WTC11 (cell line): ENCODE results near the gene PAN3. TPM values are rescaled to one million over a fixed set of nuclear protein-coding genes. Genes with fewer than 3 reads are reported as not detected.

ENCODE experiments used
- ATAC-seq: fragments of 200-7000 bp; cut with Tn5 transposase; 2 replicates; pipeline ENCODE4 v1.10.0; 2021; ENCODE audit warnings: mild to moderate bottlenecking, moderate library complexity
- CTCF ChIA-PET: fragments of 300-600 bp; sonication (Branson Sonifier 250); formaldehyde crosslinking; loops from one replicate; lab custom pipeline; 2021; ENCODE audit warnings: antibody characterized with exemption; lab: Charles Lee
- POLR2A ChIA-PET: fragments of 350-600 bp; sonication (Branson Sonifier 250); formaldehyde crosslinking; loops from one replicate; lab custom pipeline; 2021; ENCODE audit warnings: antibody characterized with exemption; lab: Charles Lee
- DNase-seq: peaks from one replicate; pipeline ENCODE4 v3.0.0; 2021; ENCODE audit warnings: low spot score
- H3K27ac Mint-ChIP-seq: 2 replicates; pipeline ENCODE4 v1.8.0; 2021; ENCODE audit warnings: mixed read lengths
- H3K27me3 Mint-ChIP-seq: 2 replicates; pipeline ENCODE4 v1.8.0; 2021; ENCODE audit warnings: low read depth, mild to moderate bottlenecking, moderate library complexity, mixed read lengths
- H3K36me3 Mint-ChIP-seq: 2 replicates; pipeline ENCODE4 v1.8.0; 2021; ENCODE audit warnings: mixed read lengths
- H3K4me1 Mint-ChIP-seq: 2 replicates; pipeline ENCODE4 v1.8.0; 2022; ENCODE audit warnings: mixed read lengths
- H3K4me3 Mint-ChIP-seq: 2 replicates; pipeline ENCODE4 v1.8.0; 2021; ENCODE audit warnings: mild to moderate bottlenecking, moderate library complexity, mixed read lengths
- H3K9me3 Mint-ChIP-seq: 2 replicates; pipeline ENCODE4 v1.8.0; 2021; ENCODE audit warnings: mixed read lengths
- ATF2 ChIP-seq: sonication (generic); formaldehyde crosslinking; IDR thresholded peaks from 2 replicates; pipeline ENCODE4 v1.8.1; 2022; ENCODE audit warnings: low read depth, missing genetic modification reagents, borderline replicate concordance
- CDX4 ChIP-seq: fragments of 250-450 bp; sonication (Bioruptor Pico); IDR thresholded peaks from 2 replicates; pipeline ENCODE4 v1.9.0; 2021; ENCODE audit warnings: moderate library complexity, mild to moderate bottlenecking, inconsistent platforms, borderline replicate concordance
- CREB1 ChIP-seq: sonication (generic); formaldehyde crosslinking; IDR thresholded peaks from 2 replicates; pipeline ENCODE4 v1.8.0; 2023; ENCODE audit warnings: mild to moderate bottlenecking, missing genetic modification reagents
- E2F1 ChIP-seq: sonication (generic); formaldehyde crosslinking; IDR thresholded peaks from 2 replicates; pipeline ENCODE4 v1.8.0; 2022; ENCODE audit warnings: mild to moderate bottlenecking, missing genetic modification reagents
- ELF4 ChIP-seq: sonication (generic); formaldehyde crosslinking; IDR thresholded peaks from 2 replicates; pipeline ENCODE4 v1.8.1; 2022; ENCODE audit warnings: low read depth, mild to moderate bottlenecking, moderate library complexity, missing genetic modification reagents
- FOXP4 ChIP-seq: sonication (generic); formaldehyde crosslinking; IDR thresholded peaks from 2 replicates; pipeline ENCODE4 v1.8.0; 2022; ENCODE audit warnings: mild to moderate bottlenecking, missing genetic modification reagents
- GRHL2 ChIP-seq: fragments of 250-450 bp; sonication (Bioruptor Pico); IDR thresholded peaks from 2 replicates; pipeline ENCODE4 v1.8.0; 2022; ENCODE audit warnings: mild to moderate bottlenecking, moderate library complexity; ENCODE audit not compliant: insufficient replicate concordance, severe bottlenecking
- GTF2I ChIP-seq: fragments of 250-450 bp; sonication (Bioruptor Pico); conservative IDR thresholded peaks from 2 replicates; pipeline ENCODE4 v1.4.0; 2021; ENCODE audit warnings: mild to moderate bottlenecking
- HMGA2 ChIP-seq: fragments of 250-450 bp; sonication (Bioruptor Pico); IDR thresholded peaks from 2 replicates; pipeline ENCODE4 v1.4.0; 2021; ENCODE audit warnings: mild to moderate bottlenecking, moderate library complexity
- HMGXB4 ChIP-seq: sonication (generic); formaldehyde crosslinking; IDR thresholded peaks from 2 replicates; pipeline ENCODE4 v1.8.1; 2023; ENCODE audit warnings: mild to moderate bottlenecking, moderate library complexity, missing genetic modification reagents
- PRDM15 ChIP-seq: sonication (generic); formaldehyde crosslinking; IDR thresholded peaks from 2 replicates; pipeline ENCODE4 v1.8.0; 2022; ENCODE audit warnings: missing genetic modification reagents
- SMAD4 ChIP-seq: sonication (generic); formaldehyde crosslinking; IDR thresholded peaks from 2 replicates; pipeline ENCODE4 v1.8.0; 2022; ENCODE audit warnings: mild to moderate bottlenecking, missing genetic modification reagents
- SP1 ChIP-seq: sonication (generic); formaldehyde crosslinking; conservative IDR thresholded peaks from 2 replicates; pipeline ENCODE4 v1.8.1; 2022; ENCODE audit warnings: missing genetic modification reagents
- USF2 ChIP-seq: sonication (generic); formaldehyde crosslinking; IDR thresholded peaks from 2 replicates; pipeline ENCODE4 v1.8.1; 2023; ENCODE audit warnings: mild to moderate bottlenecking, missing genetic modification reagents, moderate library complexity
- ZNF281 ChIP-seq: sonication (generic); formaldehyde crosslinking; IDR thresholded peaks from 2 replicates; pipeline ENCODE4 v1.8.0; 2023; ENCODE audit warnings: mild to moderate bottlenecking, missing genetic modification reagents
- ZNF512 ChIP-seq: sonication (generic); formaldehyde crosslinking; IDR thresholded peaks from 2 replicates; pipeline ENCODE4 v1.8.1; 2022; ENCODE audit warnings: missing genetic modification reagents, borderline replicate concordance
- ZSCAN18 ChIP-seq: fragments of 250-450 bp; sonication (Bioruptor Pico); IDR thresholded peaks from 2 replicates; pipeline ENCODE4 v2.1.2; 2022; ENCODE audit warnings: mild to moderate bottlenecking, moderate library complexity
- total RNA-seq: library from RNA; stranded (reverse); gene quantifications from 3 replicates; pipeline ENCODE4 v1.2.3, GENCODE V29; 2021

The PAN3 gene
- total RNA-seq, 1 experiment from 2014 or later: 37.8 TPM

- TF ChIP-seq CDX4 (CRISPR knock-in tag) (no peak), ZNF281 (CRISPR knock-in tag) (no peak), ATF2 (no peak), CREB1 (CRISPR knock-in tag) (no peak), USF2 (no peak), HMGA2 (CRISPR knock-in tag) (no peak), E2F1 (no peak), ELF4 (CRISPR knock-in tag) (no peak), GTF2I (CRISPR knock-in tag) (no peak), SMAD4 (CRISPR knock-in tag) (no peak), SP1 (CRISPR knock-in tag) (no peak)
- TF ChIP-seq, all 79 proteins: peak for 0
These were observed 44.5 kb upstream of the PAN3 start (continued) for GRCh38 chr13:28093881-28094280.

- peaks cover under 1% of the 10 kb centered on the region; the same call in 1 of the 2 replicates for H3K4me1 Mint-ChIP-seq
- ChIA-PET POLR2A (no interaction called here), CTCF (no interaction called here)
- no peak overlapping the region for H3K4me3 Mint-ChIP-seq
- peaks cover 49% of the 10 kb centered on the region for H3K27me3 Mint-ChIP-seq
- H3K36me3 Mint-ChIP-seq: no peaks in the 10 kb centered on the region
- ATAC-seq (no peak), DNase-seq (no peak)
- H3K27ac Mint-ChIP-seq: no peak overlapping the region
- H3K9me3 Mint-ChIP-seq: no peaks in the 10 kb centered on the region
- TF ChIP-seq ZNF512 (CRISPR knock-in tag) (no peak), USF2 (no peak), HMGXB4 (no peak), ZSCAN18 (no peak), PRDM15 (CRISPR knock-in tag) (no peak), GRHL2 (CRISPR knock-in tag) (no peak), FOXP4 (CRISPR knock-in tag) (no peak)
These were observed 44.0 kb upstream of the PAN3 start for GRCh38 chr13:28094306-28094705.
